CD4-positive, alpha-beta T cell treated with Interleukin-15 for 1 hour (primary cell): ENCODE results near the gene LTC4S.
"Not testable (repeated sequence)": the region's sequence is repeated elsewhere in the genome, so short reads cannot be mapped to it uniquely, and the experiment has no call there.

ENCODE experiments used
- DNase-seq: peaks from one replicate; pipeline ENCODE4 v3.0.0-alpha.2; 2020

LTC4S gene

GRCh38 chr5:179793468-179794139, at the start of gene LTC4S:
Gene LTC4S (plus strand): TSS chr5:179793986. CDS start chr5:179794081, 95 bp downstream.
- DNase-seq = peak; percentile 68

DNA sequence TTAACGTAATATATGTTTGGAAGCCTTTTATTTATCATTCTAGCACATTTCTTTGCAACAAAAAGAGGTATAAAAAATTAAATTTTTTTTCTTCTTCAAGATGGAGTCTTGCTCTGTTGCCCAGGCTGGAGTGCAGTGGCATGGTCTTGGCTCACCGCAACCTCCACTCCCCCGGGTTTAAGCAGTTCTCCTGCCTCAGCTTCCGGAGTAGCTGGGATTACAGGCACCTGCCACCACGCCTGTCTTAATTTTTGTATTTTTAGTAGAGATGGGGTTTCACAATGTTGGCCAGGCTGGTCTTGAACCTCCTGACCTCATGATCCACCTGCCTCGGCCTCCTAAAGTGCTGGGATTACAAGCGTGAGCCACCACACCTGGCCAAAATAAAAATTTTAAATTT, 49.7 kb upstream of the LTC4S start:
- DNase-seq = not testable (repeated sequence)

DNA sequence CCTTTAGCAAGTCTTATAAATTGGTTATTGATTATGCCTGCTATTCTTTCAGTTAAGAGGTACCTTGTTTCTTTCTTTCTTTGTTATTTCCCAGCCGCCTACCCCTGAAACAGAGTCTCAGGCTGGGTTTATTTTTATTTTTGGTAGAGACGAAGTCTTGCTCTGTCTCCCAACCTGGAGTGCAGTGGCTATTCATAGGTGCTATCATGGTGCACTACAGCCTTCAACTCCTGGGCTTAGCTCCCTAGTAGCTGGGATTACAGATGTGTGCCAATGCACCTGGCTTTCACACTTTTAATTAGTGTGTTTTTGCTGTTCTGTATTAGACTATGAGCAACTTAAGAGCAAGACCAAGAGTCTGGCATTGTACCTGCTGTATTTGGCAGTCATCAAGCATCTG, 46.9 kb upstream of the LTC4S start:
- no peak for DNase-seq

GRCh38 chr5:179747811-179748210, 46.0 kb upstream of the LTC4S start:
- DNase-seq = no peak

DNA sequence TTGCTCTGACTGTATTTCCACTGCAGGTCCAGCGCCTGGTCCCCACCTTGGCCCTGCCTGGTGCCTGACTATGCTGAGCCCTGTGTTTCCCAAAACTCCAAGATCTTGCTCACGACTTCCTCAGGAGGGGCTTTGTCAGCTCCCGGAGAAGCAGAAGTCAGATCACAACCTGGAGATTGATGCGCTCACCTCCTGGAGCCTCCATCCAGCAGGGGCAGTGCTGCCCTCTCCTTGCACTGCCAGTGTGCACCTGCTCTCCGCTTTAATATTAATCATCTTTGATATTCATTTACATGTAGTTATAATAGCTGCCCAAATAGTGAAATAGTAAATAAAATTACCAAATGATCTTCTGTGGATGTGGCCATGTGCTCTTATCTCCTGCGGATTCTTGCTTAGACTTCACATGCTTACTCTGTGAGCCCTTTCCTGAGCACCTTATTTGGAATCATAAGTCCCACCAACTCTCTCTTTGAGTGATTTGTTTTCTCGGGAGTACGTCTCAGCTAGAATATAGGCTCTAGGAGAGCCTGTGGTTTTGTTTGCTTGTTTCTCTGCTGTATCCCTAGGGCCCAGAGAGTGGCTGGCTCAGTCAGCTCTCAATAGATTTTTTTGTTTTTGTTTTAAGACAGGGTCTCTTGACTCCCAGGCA, 43.8 kb upstream of the LTC4S start:
- DNase-seq = no peak

GRCh38 chr5:179753971-179754370, 39.8 kb upstream of the LTC4S start:
- DNase-seq = no peak

DNA sequence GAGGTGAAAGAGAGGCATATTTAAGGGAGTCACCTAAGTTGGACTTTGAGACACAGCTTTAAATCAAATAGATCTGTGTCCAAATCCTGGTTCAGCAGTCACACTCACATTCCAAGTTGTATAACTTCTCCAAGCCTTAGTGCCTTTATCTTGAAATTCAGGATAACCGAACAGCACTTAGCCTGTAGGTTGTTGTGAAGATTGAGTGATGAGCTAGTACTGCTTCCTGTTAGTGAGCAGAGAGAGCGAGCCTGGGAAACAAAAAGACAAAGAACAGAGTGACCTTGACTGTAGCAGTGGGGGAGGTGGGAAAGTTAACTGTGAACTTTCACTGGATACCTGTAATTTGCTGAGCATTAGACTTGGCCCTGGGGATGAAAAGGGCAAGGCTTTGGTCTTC, 38.8 kb upstream of the LTC4S start:
- DNase-seq = no peak

DNA sequence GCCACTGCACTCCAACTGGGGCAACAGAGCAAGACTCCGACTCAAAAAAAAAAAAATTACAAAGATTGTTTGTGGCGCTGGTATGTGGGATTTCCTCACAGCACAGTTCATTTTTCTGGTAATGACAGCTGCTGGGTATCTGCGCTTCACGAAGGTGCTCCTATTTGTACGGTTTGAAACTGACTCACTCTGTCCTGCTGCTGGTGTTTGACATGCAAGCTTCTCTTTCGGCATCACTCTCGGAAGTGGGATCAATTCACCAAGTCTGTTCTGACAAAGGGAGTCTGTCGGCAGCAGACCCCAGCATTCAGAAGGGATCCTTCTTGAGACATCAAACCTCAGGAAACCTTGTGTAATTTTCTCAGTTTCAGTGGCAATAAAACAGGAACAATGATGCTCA, 34.8 kb upstream of the LTC4S start:
- no peak for DNase-seq

GRCh38 chr5:179759581-179760551, 33.9 kb upstream of the LTC4S start:
- no peak for DNase-seq

GRCh38 chr5:179762079-179762780, 31.6 kb upstream of the LTC4S start:
- peak; percentile 28 for DNase-seq

DNA sequence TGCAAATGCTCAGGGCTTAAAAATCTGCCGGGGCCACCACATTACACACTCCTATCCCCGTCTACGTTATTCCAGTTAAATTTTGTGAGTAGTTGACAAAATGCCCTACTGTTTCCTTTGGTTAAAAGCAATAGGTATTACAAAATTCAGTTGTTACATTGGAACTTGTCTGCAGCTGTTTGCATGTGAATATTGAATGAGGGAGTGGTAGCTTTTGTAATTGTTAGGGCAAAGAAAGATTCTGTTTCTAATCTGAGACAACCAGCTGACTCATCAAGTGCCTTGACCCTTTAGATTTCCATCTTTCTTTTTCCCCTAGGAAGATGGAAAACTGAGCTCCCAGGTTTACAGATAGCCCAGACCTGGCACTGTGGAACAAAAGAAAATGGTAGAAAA, 31.0 kb upstream of the LTC4S start:
- DNase-seq = no peak

DNA sequence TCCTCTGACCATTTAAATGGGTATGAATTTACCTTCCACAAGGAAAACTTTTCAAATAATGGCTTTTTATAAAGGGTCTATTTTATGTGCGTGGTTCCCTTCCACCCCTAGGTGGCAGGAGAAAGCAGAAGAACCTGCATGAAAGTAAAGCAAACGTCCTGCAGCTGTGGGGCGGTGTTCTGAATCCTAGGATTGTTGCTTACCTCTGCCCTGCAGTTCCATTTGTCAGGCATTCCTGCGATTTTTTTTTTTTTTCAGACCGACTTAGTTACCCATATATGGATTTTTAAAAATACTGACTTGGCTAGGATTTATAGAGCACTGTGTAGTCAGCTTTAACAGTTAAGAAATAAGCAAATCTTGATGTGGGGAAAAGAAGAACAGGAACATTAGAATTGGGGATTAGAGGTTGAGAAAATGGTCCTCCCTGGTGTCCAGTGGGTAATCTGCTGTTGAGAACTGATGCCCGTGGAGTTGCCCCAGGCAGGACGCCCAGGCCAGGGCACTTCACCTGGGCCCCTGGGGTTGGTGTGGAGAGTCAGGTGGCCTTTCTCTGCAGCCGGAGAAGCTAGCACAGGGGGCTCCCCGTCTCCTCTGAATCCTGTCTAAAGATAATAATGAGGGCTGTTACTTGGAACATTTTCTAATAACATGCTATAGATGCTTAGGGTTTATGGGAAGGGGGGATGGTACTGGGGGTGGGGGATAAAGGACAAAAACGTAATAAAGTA, 30.4 kb upstream of the LTC4S start:
- peak; percentile 52 for DNase-seq

- no peak for DNase-seq
Observed at GRCh38 chr5:179764056-179764455, 29.7 kb upstream of the LTC4S start.

DNA sequence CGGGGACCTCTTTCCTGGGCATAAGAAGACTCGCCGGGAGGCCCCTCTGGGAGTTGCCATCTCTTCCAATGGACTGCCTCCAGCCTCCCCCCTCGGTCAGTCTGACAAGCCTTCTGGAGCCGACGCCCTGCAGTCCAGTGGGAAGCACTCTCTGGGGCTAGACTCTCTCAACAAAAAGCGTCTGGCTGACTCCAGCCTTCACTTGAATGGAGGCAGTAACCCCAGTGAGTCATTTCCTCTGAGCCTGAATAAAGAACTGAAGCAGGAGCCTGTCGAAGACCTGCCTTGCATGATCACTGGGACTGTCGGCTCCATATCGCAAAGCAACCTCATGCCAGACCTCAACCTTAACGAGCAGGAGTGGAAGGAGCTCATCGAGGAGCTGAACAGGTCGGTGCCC, 28.4 kb upstream of the LTC4S start:
- DNase-seq = no peak

DNA sequence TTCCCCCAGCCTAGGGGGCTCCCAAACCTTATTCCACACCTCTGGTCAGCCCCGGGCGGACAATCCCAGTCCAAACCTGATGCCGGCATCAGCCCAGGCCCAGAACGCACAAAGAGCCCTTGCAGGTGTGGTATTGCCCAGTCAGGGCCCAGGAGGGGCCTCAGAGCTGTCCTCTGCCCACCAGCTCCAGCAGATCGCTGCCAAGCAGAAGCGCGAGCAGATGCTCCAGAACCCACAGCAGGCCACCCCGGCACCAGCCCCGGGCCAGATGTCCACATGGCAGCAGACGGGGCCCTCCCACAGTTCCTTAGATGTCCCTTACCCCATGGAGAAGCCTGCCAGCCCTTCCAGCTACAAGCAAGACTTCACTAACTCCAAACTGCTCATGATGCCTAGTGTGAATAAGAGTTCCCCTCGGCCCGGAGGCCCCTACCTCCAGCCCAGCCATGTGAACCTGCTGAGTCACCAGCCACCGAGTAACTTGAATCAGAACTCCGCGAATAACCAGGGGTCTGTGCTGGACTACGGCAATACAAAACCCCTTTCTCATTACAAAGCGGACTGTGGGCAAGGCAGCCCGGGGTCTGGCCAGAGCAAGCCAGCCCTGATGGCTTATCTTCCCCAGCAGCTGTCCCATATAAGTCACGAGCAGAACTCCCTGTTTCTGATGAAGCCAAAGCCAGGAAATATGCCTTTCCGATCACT, 27.6 kb upstream of the LTC4S start:
- no peak for DNase-seq

DNA sequence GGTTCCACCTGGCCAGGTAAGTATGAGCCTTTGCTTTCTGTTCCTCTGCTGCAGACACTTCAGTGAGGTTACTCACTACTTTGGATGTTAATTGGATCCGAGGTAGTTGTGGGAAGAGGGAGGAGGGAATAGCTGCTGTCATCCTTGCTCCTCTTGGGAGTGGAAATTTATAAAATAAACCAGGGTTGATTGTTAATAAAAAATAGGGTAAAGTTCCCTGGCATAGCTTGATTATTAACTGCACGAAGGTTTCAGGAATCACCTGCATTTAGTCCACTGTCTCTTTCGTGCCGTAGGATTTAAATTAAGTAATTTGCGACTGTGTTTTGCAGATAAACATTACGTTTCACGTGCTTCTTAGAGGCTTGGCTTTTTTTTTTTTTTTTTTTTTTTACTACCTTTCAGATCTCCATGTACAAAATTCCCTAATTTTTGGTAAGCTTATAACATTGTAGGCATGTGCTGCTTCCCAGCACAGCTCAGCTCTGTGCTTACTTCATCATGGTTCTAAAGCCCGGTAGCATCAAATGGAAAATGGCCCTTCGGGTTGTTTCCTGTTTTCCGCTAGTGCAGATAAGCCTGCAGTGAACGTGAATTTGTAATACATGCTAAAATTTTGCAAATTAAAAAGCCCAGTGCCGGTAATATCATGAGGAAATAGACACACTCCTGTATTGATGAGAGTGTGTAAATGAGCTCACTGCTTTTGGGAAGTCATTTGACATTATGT, 26.9 kb upstream of the LTC4S start:
- no peak for DNase-seq

DNA sequence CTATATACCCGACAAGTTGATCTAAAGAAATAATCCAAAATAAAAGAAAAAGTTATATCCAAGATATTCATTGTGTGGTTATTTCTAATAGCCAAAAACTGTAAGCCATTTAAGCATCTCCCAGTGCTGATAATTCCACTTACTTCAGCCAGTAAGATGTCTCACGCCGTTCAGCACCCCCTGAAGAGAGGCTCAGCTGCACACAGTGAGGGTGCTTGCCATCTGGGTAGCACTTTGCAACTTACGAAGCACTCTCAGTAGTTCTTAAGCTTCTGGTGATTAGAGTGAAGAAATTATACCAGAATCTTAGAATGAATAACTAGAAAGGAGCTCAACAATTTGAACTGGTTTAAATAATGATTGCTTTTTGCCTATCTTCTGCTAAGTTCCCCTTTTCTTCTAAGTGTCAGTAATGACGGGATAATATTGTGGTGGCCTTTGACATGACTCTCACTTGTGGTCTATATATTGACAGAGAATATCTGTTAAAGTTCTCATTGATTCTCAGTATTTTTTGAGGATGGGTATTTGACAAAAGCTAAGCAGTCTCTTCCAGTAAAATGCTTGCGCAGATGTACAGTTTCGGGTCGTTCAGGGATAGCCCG, 26.2 kb upstream of the LTC4S start:
- no peak for DNase-seq

GRCh38 chr5:179768326-179769085, 25.3 kb upstream of the LTC4S start:
- no peak for DNase-seq

- DNase-seq = no peak
Observed at GRCh38 chr5:179769271-179769670, 24.5 kb upstream of the LTC4S start.

DNA sequence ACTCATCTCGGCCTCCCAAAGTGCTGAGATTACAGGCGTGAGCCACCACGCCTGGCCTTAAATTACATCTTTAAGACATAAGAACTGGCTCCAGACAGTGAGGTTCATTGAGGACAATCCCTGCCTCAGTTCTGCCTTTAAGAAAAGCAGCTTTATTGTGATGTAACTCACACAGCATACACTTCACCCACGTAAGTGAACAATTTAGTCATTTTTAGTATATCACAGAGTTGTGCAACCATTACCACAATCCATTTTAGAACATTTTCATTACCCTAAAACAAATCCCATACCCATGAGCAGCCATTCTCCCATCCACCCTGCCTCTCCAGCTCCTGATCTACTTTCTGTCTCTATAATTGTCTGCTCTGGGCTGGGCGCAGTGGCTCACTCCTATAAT, 24.0 kb upstream of the LTC4S start:
- DNase-seq = no peak
